ENCODE data around the gene CMTM2.

The CMTM2 gene

GRCh38 chr16:66560107-66560506 is 19.2 kb upstream of the CMTM2 start:
- H3K36me3 ChIP-seq (ENCODE audit: insufficient read depth, low read length): peaks cover 21% of the 10 kb centered on the region; the same call in 1 of the 2 replicates
- no peak overlapping the region for H2AFZ ChIP-seq (ENCODE audit: low read length)
- TF ChIP-seq EZH2phosphoT487 (IDR thresholded peaks at IDR 0.05; ENCODE audit: borderline replicate concordance) (no peak), CTCF (conservative IDR thresholded peaks at IDR 0.05; ENCODE audit: low read length) (no peak)
- peak overlapping the region; percentile 33 for H3K9ac ChIP-seq (ENCODE audit: low read depth, low read length, poor library complexity, severe bottlenecking)
- peak overlapping the region; percentile 98 for H3K4me2 ChIP-seq (ENCODE audit: low read depth, low read length, poor library complexity, severe bottlenecking)
- H3K79me2 ChIP-seq (ENCODE audit: insufficient read depth, low read length): peaks cover 99% of the 10 kb centered on the region
- H3F3A ChIP-seq (ENCODE audit: low read depth): no peaks in the 10 kb centered on the region; the same call in 1 of the 2 replicates
- no peaks in the 10 kb centered on the region for H3K27me3 ChIP-seq (ENCODE audit: insufficient read depth, low read length, poor library complexity, severe bottlenecking)
- no peaks in the 10 kb centered on the region for H3K9me2 ChIP-seq (replicated peaks; ENCODE audit: low read depth, low read length)
- H3K4me1 ChIP-seq (ENCODE audit: insufficient read depth, low read length, poor library complexity, severe bottlenecking): peaks cover 87% of the 10 kb centered on the region
- no peaks in the 10 kb centered on the region for H3K9me3 ChIP-seq (ENCODE audit: insufficient read depth, low read depth, low read length)
- peaks cover 82% of the 10 kb centered on the region for H4K20me1 ChIP-seq (ENCODE audit: insufficient read depth, low read length, poor library complexity, severe bottlenecking)
- H3K4me3 ChIP-seq (ENCODE audit: low read length, poor library complexity, severe bottlenecking): peak overlapping the region; percentile 45

GRCh38 chr16:66561381-66562080 is 17.7 kb upstream of the CMTM2 start:
- Histone ChIP-seq H3K4me3 (ENCODE audit: low read length, poor library complexity, severe bottlenecking) (peak overlapping the region; percentile 45), H3K79me2 (ENCODE audit: insufficient read depth, low read length) (peaks cover 94% of the 10 kb centered on the region), H3F3A (ENCODE audit: low read depth) (no peaks in the 10 kb centered on the region; the same call in 1 of the 2 replicates), H3K4me2 (ENCODE audit: low read depth, low read length, poor library complexity, severe bottlenecking) (peak overlapping the region; percentile 98), H3K9ac (ENCODE audit: low read depth, low read length, poor library complexity, severe bottlenecking) (peak overlapping the region; percentile 33), H3K9me2 (replicated peaks; ENCODE audit: low read depth, low read length) (no peaks in the 10 kb centered on the region), H4K20me1 (ENCODE audit: insufficient read depth, low read length, poor library complexity, severe bottlenecking) (peaks cover 75% of the 10 kb centered on the region), H3K36me3 (ENCODE audit: insufficient read depth, low read length) (peaks cover 34% of the 10 kb centered on the region; the same call in 1 of the 2 replicates), H3K4me1 (ENCODE audit: insufficient read depth, low read length, poor library complexity, severe bottlenecking) (peaks cover 73% of the 10 kb centered on the region), H2AFZ (ENCODE audit: low read length) (no peak overlapping the region), H3K9me3 (ENCODE audit: insufficient read depth, low read depth, low read length) (no peaks in the 10 kb centered on the region), H3K27me3 (ENCODE audit: insufficient read depth, low read length, poor library complexity, severe bottlenecking) (no peaks in the 10 kb centered on the region)
- TF ChIP-seq CTCF (conservative IDR thresholded peaks at IDR 0.05; ENCODE audit: low read length): no peak
- TF ChIP-seq EZH2phosphoT487 (IDR thresholded peaks at IDR 0.05; ENCODE audit: borderline replicate concordance): no peak

GRCh38 chr16:66562409-66562808 is 16.9 kb upstream of the CMTM2 start:
- Histone ChIP-seq H3K9me2 (replicated peaks; ENCODE audit: low read depth, low read length) (no peaks in the 10 kb centered on the region), H3K79me2 (ENCODE audit: insufficient read depth, low read length) (peaks cover 89% of the 10 kb centered on the region), H3K9me3 (ENCODE audit: insufficient read depth, low read depth, low read length) (no peaks in the 10 kb centered on the region)

More at GRCh38 chr16:66562409-66562808, 16.9 kb upstream of the CMTM2 start:
- peaks cover 68% of the 10 kb centered on the region for H4K20me1 ChIP-seq (ENCODE audit: insufficient read depth, low read length, poor library complexity, severe bottlenecking)
- TF ChIP-seq CTCF (conservative IDR thresholded peaks at IDR 0.05; ENCODE audit: low read length): peak; percentile 42
- no peak for TF ChIP-seq EZH2phosphoT487 (IDR thresholded peaks at IDR 0.05; ENCODE audit: borderline replicate concordance)
- H3F3A ChIP-seq (ENCODE audit: low read depth): no peaks in the 10 kb centered on the region; the same call in 1 of the 2 replicates
- peak overlapping the region; percentile 45 for H3K4me3 ChIP-seq (ENCODE audit: low read length, poor library complexity, severe bottlenecking)
- peak overlapping the region; percentile 11 for H3K9ac ChIP-seq (ENCODE audit: low read depth, low read length, poor library complexity, severe bottlenecking)
- peaks cover 67% of the 10 kb centered on the region for H3K4me1 ChIP-seq (ENCODE audit: insufficient read depth, low read length, poor library complexity, severe bottlenecking)
- H3K27me3 ChIP-seq (ENCODE audit: insufficient read depth, low read length, poor library complexity, severe bottlenecking): no peaks in the 10 kb centered on the region
- no peak overlapping the region for H2AFZ ChIP-seq (ENCODE audit: low read length)
- peak overlapping the region; percentile 98 for H3K4me2 ChIP-seq (ENCODE audit: low read depth, low read length, poor library complexity, severe bottlenecking)
- H3K36me3 ChIP-seq (ENCODE audit: insufficient read depth, low read length): peaks cover 40% of the 10 kb centered on the region

Measured in Loucy (cell line).